ENCODE results near the gene CRYBG1. TPM values are rescaled to one million over a fixed set of nuclear protein-coding genes. Genes with fewer than 3 reads are reported as not detected.

Gene CRYBG1
- total RNA-seq, 1 experiment from 2014 or later: 2.9 TPM

DNA sequence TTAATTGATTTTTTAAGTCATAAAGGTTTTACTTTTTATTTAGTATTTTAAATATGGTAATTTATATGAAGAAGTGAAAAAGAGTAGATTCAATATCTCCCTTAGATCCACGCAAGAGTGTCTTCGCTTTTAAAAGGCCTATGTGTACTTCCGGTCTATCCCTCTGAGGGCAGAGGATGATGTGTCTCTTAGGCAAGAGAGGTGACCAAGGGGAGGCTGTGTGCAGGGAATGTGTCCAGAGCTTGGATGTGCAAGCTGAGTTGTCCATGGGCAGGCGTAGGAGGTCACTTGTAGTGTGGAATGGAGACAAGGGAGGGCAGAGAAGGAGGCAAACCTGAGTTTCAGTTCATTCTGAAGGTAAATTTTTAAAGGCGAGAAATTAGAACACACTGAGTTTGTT lies 113.9 kb downstream of the CRYBG1 start:
- intact Hi-C loops (cut with micrococcal nuclease; ENCODE audit: unreplicated experiment): no loop called here
- Histone ChIP-seq H3K27ac (ENCODE audit: low read depth, low read length, poor library complexity, severe bottlenecking) (no peak overlapping the region), H3K4me3 (ENCODE audit: low read depth, low read length, poor library complexity, severe bottlenecking) (no peak overlapping the region), H3K9me3 (ENCODE audit: low read depth, low read length, poor library complexity, severe bottlenecking) (no peaks in the 10 kb centered on the region), H3K36me3 (ENCODE audit: insufficient read depth, low read length, poor library complexity, severe bottlenecking) (no peaks in the 10 kb centered on the region), H3K27me3 (replicated peaks; ENCODE audit: insufficient read depth, low read depth, low read length, poor library complexity) (no peaks in the 10 kb centered on the region), H3K4me1 (ENCODE audit: insufficient read depth, low read length, poor library complexity, severe bottlenecking) (no peaks in the 10 kb centered on the region)
- ChIA-PET CTCF (no interaction called here), POLR2A (ENCODE audit: low non-redundant PET) (no interaction called here)
- no peak for DNase-seq (ENCODE audit: low spot score)
- TF ChIP-seq CTCF (conservative IDR thresholded peaks at IDR 0.05; ENCODE audit: low read depth, low read length) (no peak), EZH2 (IDR thresholded peaks at IDR 0.05; ENCODE audit: borderline replicate concordance, low read depth, low read length, poor library complexity, severe bottlenecking) (no peak)
- no TSS peak for BruUV-seq (replicated peaks)

DNA sequence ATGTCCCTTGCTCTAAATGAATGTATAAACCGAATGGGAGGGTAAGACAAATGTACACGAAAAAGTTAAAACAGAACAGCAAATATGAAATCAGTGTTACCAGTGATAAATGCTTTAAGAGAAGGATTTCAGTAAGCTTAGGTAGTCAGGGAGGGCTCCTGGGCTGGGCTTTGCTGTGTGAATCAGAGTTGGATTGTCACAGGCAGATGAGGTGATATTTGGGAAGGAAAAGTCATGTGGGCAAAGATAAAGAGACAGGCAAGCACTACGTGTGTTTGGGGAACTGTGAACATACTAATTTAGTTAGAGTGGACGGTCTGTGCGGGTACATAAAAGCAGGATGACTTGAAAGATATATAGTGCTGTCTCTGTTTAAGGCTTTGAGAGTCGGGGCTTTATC lies 114.8 kb downstream of the CRYBG1 start:
- no peak overlapping the region for H3K4me3 ChIP-seq (ENCODE audit: low read depth, low read length, poor library complexity, severe bottlenecking)
- TF ChIP-seq EZH2 (IDR thresholded peaks at IDR 0.05; ENCODE audit: borderline replicate concordance, low read depth, low read length, poor library complexity, severe bottlenecking): no peak
- TF ChIP-seq CTCF (conservative IDR thresholded peaks at IDR 0.05; ENCODE audit: low read depth, low read length): no peak
- H3K9me3 ChIP-seq (ENCODE audit: low read depth, low read length, poor library complexity, severe bottlenecking): no peaks in the 10 kb centered on the region
- H3K4me1 ChIP-seq (ENCODE audit: insufficient read depth, low read length, poor library complexity, severe bottlenecking): no peaks in the 10 kb centered on the region
- intact Hi-C loops (cut with micrococcal nuclease; ENCODE audit: unreplicated experiment): no loop called here
- no peaks in the 10 kb centered on the region for H3K27me3 ChIP-seq (replicated peaks; ENCODE audit: insufficient read depth, low read depth, low read length, poor library complexity)
- H3K27ac ChIP-seq (ENCODE audit: low read depth, low read length, poor library complexity, severe bottlenecking): no peak overlapping the region
- no peaks in the 10 kb centered on the region for H3K36me3 ChIP-seq (ENCODE audit: insufficient read depth, low read length, poor library complexity, severe bottlenecking)
- CTCF ChIA-PET: no interaction called here
- no TSS peak for BruUV-seq (replicated peaks)
- DNase-seq (ENCODE audit: low spot score): no peak
- POLR2A ChIA-PET (ENCODE audit: low non-redundant PET): no interaction called here

DNA sequence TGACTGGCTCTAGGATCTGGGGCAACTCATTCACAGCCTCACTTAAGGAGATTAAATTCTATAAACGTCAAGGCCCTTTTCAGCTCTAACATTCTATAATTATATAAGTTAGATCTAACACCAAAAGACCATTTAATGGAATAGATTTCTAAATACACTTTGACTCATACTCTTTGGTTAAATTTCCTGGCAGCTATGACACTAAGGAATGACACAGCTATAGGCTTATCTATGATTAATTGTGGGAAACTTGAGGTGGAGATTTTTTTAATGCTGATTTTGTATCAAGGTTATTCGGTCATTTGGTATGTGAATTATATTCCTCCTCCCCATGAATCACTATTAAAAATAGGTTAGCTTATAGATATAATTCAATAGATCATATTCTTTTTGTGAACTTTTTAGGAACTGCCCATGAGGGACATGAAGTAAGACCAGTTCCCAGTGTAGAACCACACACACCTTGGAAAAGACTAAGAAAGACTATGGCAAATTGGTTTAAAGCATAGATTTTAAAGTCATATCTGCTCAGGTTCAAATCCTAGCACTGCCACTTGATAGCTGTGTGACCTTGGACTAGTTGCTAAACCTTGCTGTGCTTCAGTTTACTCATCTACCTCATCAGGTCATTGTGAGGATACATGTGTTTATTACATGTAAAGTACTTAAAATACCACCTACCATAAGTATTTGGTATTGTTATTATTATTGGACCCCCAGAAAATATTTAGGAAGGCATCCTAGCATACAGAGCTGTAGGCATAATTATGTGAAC lies 116.0 kb downstream of the CRYBG1 start:
- TF ChIP-seq EZH2 (IDR thresholded peaks at IDR 0.05; ENCODE audit: borderline replicate concordance, low read depth, low read length, poor library complexity, severe bottlenecking) (no peak), CTCF (conservative IDR thresholded peaks at IDR 0.05; ENCODE audit: low read depth, low read length) (no peak)
- H3K27me3 ChIP-seq (replicated peaks; ENCODE audit: insufficient read depth, low read depth, low read length, poor library complexity): no peaks in the 10 kb centered on the region
- no peaks in the 10 kb centered on the region for H3K9me3 ChIP-seq (ENCODE audit: low read depth, low read length, poor library complexity, severe bottlenecking)
- no peaks in the 10 kb centered on the region for H3K36me3 ChIP-seq (ENCODE audit: insufficient read depth, low read length, poor library complexity, severe bottlenecking)
- H3K4me3 ChIP-seq (ENCODE audit: low read depth, low read length, poor library complexity, severe bottlenecking): no peak overlapping the region
- BruUV-seq (replicated peaks): no TSS peak
- POLR2A ChIA-PET (ENCODE audit: low non-redundant PET): no interaction called here
- DNase-seq (ENCODE audit: low spot score): no peak
- CTCF ChIA-PET: no interaction called here
- no peaks in the 10 kb centered on the region for H3K4me1 ChIP-seq (ENCODE audit: insufficient read depth, low read length, poor library complexity, severe bottlenecking)
- intact Hi-C loops (cut with micrococcal nuclease; ENCODE audit: unreplicated experiment): no loop called here
- no peak overlapping the region for H3K27ac ChIP-seq (ENCODE audit: low read depth, low read length, poor library complexity, severe bottlenecking)

All from A673 (cell line).